ENCODE measurements around the gene HSPB1. TPM values are rescaled to one million over a fixed set of nuclear protein-coding genes. Genes with fewer than 3 reads are reported as not detected.
"Not testable (repeated sequence)": the region's sequence is repeated elsewhere in the genome, so short reads cannot be mapped to it uniquely, and the experiment has no call there.

Gene HSPB1
- total and polyA plus RNA-seq, 2 of the 13 experiments (the other 11 are each of a cell fraction or from before 2014, with no cell fraction given), result 21.0 to 38.6 TPM

- TF ChIP-seq THAP9 (CRISPR knock-in tag; IDR thresholded peaks at IDR 0.05; ENCODE audit: borderline replicate concordance), result peak; percentile 46; the same call in 1 of the 2 replicates
- TF ChIP-seq HOXA5 (CRISPR knock-in tag; IDR thresholded peaks at IDR 0.05), result peak; percentile 76; the same call in 1 of the 2 replicates
- peak; percentile 79; the same call in 1 of the 2 replicates for TF ChIP-seq ARHGAP35 (CRISPR knock-in tag; IDR thresholded peaks at IDR 0.05; ENCODE audit: borderline replicate concordance)
These were observed 11.7 kb downstream of the HSPB1 start (continued) for GRCh38 chr7:76314042-76314721.

- not testable (repeated sequence) for ATAC-seq; H3K4me2 ChIP-seq (ENCODE audit: low read depth, low read length); DNase-seq (ENCODE audit: low spot score); H3K27ac ChIP-seq (ENCODE audit: extremely low read length, insufficient read depth, low read length); H3K36me3 ChIP-seq (replicated peaks in 1 of 2; ENCODE audit: control insufficient read depth in 1 of 2, insufficient read depth in 2 of 2, low read length in 2 of 2); H3K9me3 ChIP-seq (ENCODE audit: low read length); FAIRE-seq; H3K79me2 ChIP-seq (ENCODE audit: insufficient read depth, low read length); H2AFZ ChIP-seq (ENCODE audit: low read length); H3K9ac ChIP-seq (ENCODE audit: insufficient read depth, low read depth, low read length); BruUV-seq (replicated peaks); H4K20me1 ChIP-seq (ENCODE audit: insufficient read depth, low read length); H3K4me3 ChIP-seq (replicated peaks in 1 of 3; ENCODE audit: insufficient read depth in 1 of 3, low read depth in 2 of 3, low read length in 3 of 3); H3K27me3 ChIP-seq (ENCODE audit: control insufficient read depth in 1 of 2, insufficient read depth in 2 of 2, low read length in 2 of 2)
- POLR2A ChIA-PET, result interaction anchor here (0.7 to 1.4 kb wide), 4 partner anchors 11 to 137 kb away, joined by 5 to 11 read pairs (median 6); no protein-coding TSS in a partner anchor
- intact Hi-C loops (cut with micrococcal nuclease; ENCODE audit: unreplicated experiment) (loop anchor here (1.0 to 2.0 kb wide), 3 partner anchors 23 to 136 kb away; no protein-coding TSS in a partner anchor), in situ Hi-C loops (cut with HindIII; ENCODE audit: extremely low pct_ligation_motif_present, low pct_unique_long_range_greater_than_20kb) (loop anchor here (5.0 kb wide), 2 partner anchors 32 to 142 kb away; no protein-coding TSS in a partner anchor)
- 42% methylated on average over 6 of the region's 6 CpGs for WGBS (ENCODE audit: low lambda C conversion rate)
- CTCF ChIA-PET (ENCODE audit: low intra/inter-chr PET ratio, low total read pairs), result interaction anchor here (0.7 to 6.3 kb wide), 9 partner anchors 12 to 136 kb away, joined by 3 to 179 read pairs (median 14); partner anchors contain the start of genes HSPB1 and YWHAG
- peak; percentile 29; the same call in 1 of the 2 replicates for TF ChIP-seq ZNF121 (CRISPR knock-in tag; IDR thresholded peaks at IDR 0.05)
- 0 out of 2 replicates have a peak, but pooled peaks have one; percentile 1 for TF ChIP-seq ZNF256 (CRISPR knock-in tag; conservative IDR thresholded peaks at IDR 0.05)
- TF ChIP-seq ZNF414 (CRISPR knock-in tag; IDR thresholded peaks at IDR 0.05), result 0 out of 2 replicates have a peak, but pooled peaks have one; percentile 8
- 0 out of 2 replicates have a peak, but pooled peaks have one; percentile 21 for TF ChIP-seq ZNF451 (CRISPR knock-in tag; IDR thresholded peaks at IDR 0.05)
- H3K4me1 ChIP-seq (ENCODE audit: insufficient read depth, low read length), result peaks cover 48% of the 10 kb centered on the region
These were observed 12.3 kb downstream of the HSPB1 start for GRCh38 chr7:76314740-76315139.

Measured in HepG2 (cell line).